OCI-LY7 (cell line): Measurements from ENCODE around the gene UGT1A6. TPM values are rescaled to one million over a fixed set of nuclear protein-coding genes. Genes with fewer than 3 reads are reported as not detected.

ENCODE experiments used
- BruUV-seq: library from RNA; stranded (reverse); fragments of 400-500 nt; replicated peaks from 2 replicates; lab custom pipeline; 2021; lab: Mats Ljungman, UMichigan
- CTCF ChIA-PET: fragments of 300-600 bp; sonication (Branson Sonifier 250); formaldehyde crosslinking; loops from one replicate; lab custom pipeline; 2022; ENCODE audit warnings: antibody characterized with exemption; ENCODE audit not compliant: unreplicated experiment; lab: Charles Lee
- POLR2A ChIA-PET: fragments of 300-600 bp; sonication (Branson Sonifier 250); formaldehyde crosslinking; loops from one replicate; lab custom pipeline; 2022; ENCODE audit warnings: antibody characterized with exemption; lab: Charles Lee
- DNase-seq: peaks from one replicate; pipeline ENCODE4 v3.0.0-alpha.2; 2015; ENCODE audit warnings: low spot score
- H2AFZ ChIP-seq: fragments of 200-600 bp; sonication (generic), shearing (Covaris generic); 2 replicates; pipeline ENCODE4 v1.6.1; 2014; ENCODE audit warnings: mild to moderate bottlenecking, antibody characterized with exemption, low read length, moderate library complexity
- H3K27ac ChIP-seq: fragments of 200-600 bp; sonication (generic); 2 replicates; pipeline ENCODE4 v1.5.1; 2014; ENCODE audit warnings: mixed run types, low read depth, mild to moderate bottlenecking, moderate library complexity, low read length, inconsistent platforms; ENCODE audit not compliant: poor library complexity, severe bottlenecking
- H3K36me3 ChIP-seq: fragments of 200-600 bp; sonication (generic); 2 replicates; pipeline ENCODE4 v1.6.1; 2014; ENCODE audit warnings: mild to moderate bottlenecking, antibody characterized with exemption, low read length, moderate library complexity, mixed read lengths; ENCODE audit not compliant: insufficient read depth
- H3K4me1 ChIP-seq: fragments of 200-600 bp; sonication (generic); 2 replicates; pipeline ENCODE4 v1.5.1; 2014; ENCODE audit warnings: mild to moderate bottlenecking, low read length; ENCODE audit not compliant: insufficient read depth, poor library complexity, severe bottlenecking
- H3K4me2 ChIP-seq: fragments of 200-600 bp; sonication (generic); 2 replicates; pipeline ENCODE4 v1.6.1; 2014; ENCODE audit warnings: mild to moderate bottlenecking, low read length
- H3K4me3 ChIP-seq: fragments of 200-600 bp; sonication (generic); 2 replicates; pipeline ENCODE4 v1.5.1; 2014; ENCODE audit warnings: mild to moderate bottlenecking, low read depth, low read length; ENCODE audit not compliant: poor library complexity, severe bottlenecking
- H3K79me2 ChIP-seq: fragments of 200-600 bp; sonication (generic); 2 replicates; pipeline ENCODE4 v1.6.1; 2016; ENCODE audit warnings: low read depth, mild to moderate bottlenecking, low read length, moderate library complexity, mixed read lengths; ENCODE audit not compliant: insufficient read depth
- H3K9me2 ChIP-seq: fragments of 200-600 bp; sonication (generic); 2 replicates; pipeline ENCODE4 v1.6.1; 2016; ENCODE audit warnings: mild to moderate bottlenecking, low read length, mixed read lengths; ENCODE audit not compliant: insufficient read depth
- H3K9me3 ChIP-seq: fragments of 200-600 bp; sonication (generic); 2 replicates; pipeline ENCODE4 v1.6.1; 2014; ENCODE audit warnings: mild to moderate bottlenecking, mixed run types, low read length, mixed read lengths
- H4K20me1 ChIP-seq: fragments of 200-600 bp; sonication (generic); 2 replicates; pipeline ENCODE4 v1.6.1; 2014; ENCODE audit warnings: mild to moderate bottlenecking, antibody characterized with exemption, low read length, moderate library complexity, mixed read lengths; ENCODE audit not compliant: insufficient read depth
- CTCF ChIP-seq: fragments of 200-600 bp; sonication (generic); conservative IDR thresholded peaks from 2 replicates; pipeline ENCODE4 v1.5.1; 2014; ENCODE audit warnings: mild to moderate bottlenecking, antibody characterized with exemption, low read length, moderate library complexity, mixed read lengths
- EZH2phosphoT487 ChIP-seq: fragments of 200-600 bp; sonication (generic); IDR thresholded peaks from 2 replicates; pipeline ENCODE4 v1.6.1; 2018; ENCODE audit warnings: low read depth, borderline replicate concordance, mild to moderate bottlenecking, mixed run types, antibody characterized with exemption, low read length, moderate library complexity, mixed read lengths
- intact Hi-C: fragments of 100-400 bp; cut with micrococcal nuclease; formaldehyde crosslinking; loops from one replicate; pipeline ENCODE4 v1.10.0; 2022; ENCODE audit not compliant: unreplicated experiment
- total RNA-seq, 2 experiments: library from RNA; depleted of rRNA in 1 of 2; stranded (reverse); fragments of >200 nt in 1 of 2; shearing (Covaris generic) in 1 of 2; gene quantifications; 2 replicates each; pipeline ENCODE4 v1.2.3, GENCODE V29; 2014 to 2022

The UGT1A6 gene
- total RNA-seq, 2 experiments from 2014 or later: not detected

GRCh38 chr2:233817995-233818638 is 125.4 kb downstream of the UGT1A6 start:
- no peak overlapping the region for H3K4me2 ChIP-seq
- no peak overlapping the region for H2AFZ ChIP-seq
- TF ChIP-seq CTCF (no peak), EZH2phosphoT487 (no peak)
- ChIA-PET CTCF (no interaction called here), POLR2A (no interaction called here)
- no peaks in the 10 kb centered on the region for H3K9me2 ChIP-seq
- H3K27ac ChIP-seq: no peak overlapping the region
- H3K4me3 ChIP-seq: no peak overlapping the region
- intact Hi-C loops: no loop called here
- H3K9me3 ChIP-seq: no peaks in the 10 kb centered on the region
- no peaks in the 10 kb centered on the region for H3K79me2 ChIP-seq
- DNase-seq: no peak
- H3K4me1 ChIP-seq: no peaks in the 10 kb centered on the region
- H4K20me1 ChIP-seq: no peaks in the 10 kb centered on the region
- BruUV-seq: no TSS peak
- no peaks in the 10 kb centered on the region for H3K36me3 ChIP-seq

- TF ChIP-seq EZH2phosphoT487 (no peak), CTCF (no peak)
- Histone ChIP-seq H3K4me1 (no peaks in the 10 kb centered on the region), H4K20me1 (no peaks in the 10 kb centered on the region), H3K27ac (no peak overlapping the region), H3K4me3 (no peak overlapping the region), H2AFZ (no peak overlapping the region), H3K9me2 (no peaks in the 10 kb centered on the region), H3K79me2 (no peaks in the 10 kb centered on the region), H3K36me3 (no peaks in the 10 kb centered on the region), H3K9me3 (no peaks in the 10 kb centered on the region), H3K4me2 (no peak overlapping the region)
- BruUV-seq: no TSS peak
- intact Hi-C loops: no loop called here
- CTCF ChIA-PET: no interaction called here
- POLR2A ChIA-PET: no interaction called here
- DNase-seq: no peak
Measured at GRCh38 chr2:233818639-233819621, 126.2 kb downstream of the UGT1A6 start.
